NCI-H2107 treated with DMSO at 0.1 percent for 48 hours (cell line): ENCODE results near the gene FMNL3.
"Not testable (repeated sequence)": the region's sequence is repeated elsewhere in the genome, so short reads cannot be mapped to it uniquely, and the experiment has no call there.

Experiments
- DNase-seq: peaks from one replicate; lab custom pipeline; 2025; ENCODE audit not compliant: unreplicated experiment; lab: John Stamatoyannopoulos, UW

Gene FMNL3

GRCh38 chr12:49707128-49707811, at the start of gene FMNL3:
FMNL3 (minus strand) TSS chr12:49707405; CDS start chr12:49707180, 225 bp downstream.
- peak; percentile 87 for DNase-seq

GRCh38 chr12:49750996-49751393, 43.8 kb upstream of the FMNL3 start:
- DNase-seq: no peak

- DNase-seq: peak; percentile 95
Measured at GRCh38 chr12:49750027-49750995, 43.1 kb upstream of the FMNL3 start.

GRCh38 chr12:49748800-49749199, 41.6 kb upstream of the FMNL3 start:
- peak; percentile 15 for DNase-seq

- peak; percentile 16 for DNase-seq
Measured at GRCh38 chr12:49748306-49748705, 41.1 kb upstream of the FMNL3 start.

- no peak for DNase-seq
Measured at GRCh38 chr12:49744363-49744885, 37.2 kb upstream of the FMNL3 start.

- peak; percentile 59 for DNase-seq
Measured at GRCh38 chr12:49741882-49742620, 34.8 kb upstream of the FMNL3 start.

GRCh38 chr12:49740930-49741881, 34.0 kb upstream of the FMNL3 start, which contains the start of gene TMBIM6:
TMBIM6 (plus strand) TSS chr12:49741557; CDS start chr12:49752494, 10,937 bp downstream.
- peak; percentile 99 for DNase-seq

GRCh38 chr12:49740277-49740676, 33.1 kb upstream of the FMNL3 start:
- DNase-seq: not testable (repeated sequence)

GRCh38 chr12:49738721-49739120, 31.5 kb upstream of the FMNL3 start:
- DNase-seq: not testable (repeated sequence)

- DNase-seq: not testable (repeated sequence)
Measured at GRCh38 chr12:49734900-49735299, 27.7 kb upstream of the FMNL3 start.

- no peak for DNase-seq
Measured at GRCh38 chr12:49733219-49734017, 26.2 kb upstream of the FMNL3 start.

- no peak for DNase-seq
Measured at GRCh38 chr12:49730568-49731101, 23.4 kb upstream of the FMNL3 start.

GRCh38 chr12:49730050-49730449, 22.8 kb upstream of the FMNL3 start:
- no peak for DNase-seq

GRCh38 chr12:49728446-49728845, 21.2 kb upstream of the FMNL3 start:
- no peak for DNase-seq

GRCh38 chr12:49721355-49721754, 14.2 kb upstream of the FMNL3 start:
- not testable (repeated sequence) for DNase-seq

GRCh38 chr12:49720214-49720613, 13.0 kb upstream of the FMNL3 start:
- no peak for DNase-seq

- not testable (repeated sequence) for DNase-seq
Measured at GRCh38 chr12:49717800-49718199, 10.6 kb upstream of the FMNL3 start.

- DNase-seq: no peak
Measured at GRCh38 chr12:49716553-49716952, 9.3 kb upstream of the FMNL3 start.
